Measurements from ENCODE around the gene NTF3.

- TF ChIP-seq CTCF (IDR thresholded peaks at IDR 0.05 in 4 of 5, conservative IDR thresholded peaks at IDR 0.05 in 1 of 5) (no peak), POLR2A (IDR thresholded peaks at IDR 0.05) (no peak)
These were observed 83.5 kb downstream of the NTF3 start for GRCh38 chr12:5515458-5515857.

All from gastrocnemius medialis (tissue), 4 donors.